GM12892 (cell line): ENCODE measurements around the gene DHX15.
A peak's percentile ranks its signal among the peaks of the same experiment; 100 is the strongest.

Experiments
- DNase-seq: peaks from one replicate; pipeline ENCODE4 v3.0.0; 2011; ENCODE audit not compliant: insufficient read length
- FAIRE-seq: peaks from 2 replicates; lab custom pipeline; 2011; peaks lifted over from hg19 to GRCh38; lab: Jason Lieb, UNC
- POLR2A ChIP-seq: IDR thresholded peaks from 2 replicates; pipeline ENCODE4 v1.6.1; 2011; ENCODE audit warnings: low read depth, low read length, control low read depth
- POLR2AphosphoS5 ChIP-seq: IDR thresholded peaks from 2 replicates; pipeline ENCODE4 v1.6.1; 2011; ENCODE audit warnings: low read depth, low read length, control low read depth
- TAF1 ChIP-seq: IDR thresholded peaks from 2 replicates; pipeline ENCODE4 v1.6.1; 2011; ENCODE audit warnings: low read depth, mild to moderate bottlenecking, control low read depth, low read length, borderline replicate concordance

The DHX15 gene

GRCh38 chr4:24497221-24497620, 87.1 kb downstream of the DHX15 start:
- no peak for TF ChIP-seq TAF1
- no peak for TF ChIP-seq POLR2A
- no peak for TF ChIP-seq POLR2AphosphoS5
- DNase-seq (no peak), FAIRE-seq (no peak)

GRCh38 chr4:24496597-24496996, 87.8 kb downstream of the DHX15 start:
- no peak for TF ChIP-seq POLR2AphosphoS5
- no peak for TF ChIP-seq TAF1
- no peak for TF ChIP-seq POLR2A
- FAIRE-seq (no peak), DNase-seq (no peak)

GRCh38 chr4:24495388-24495787, 89.0 kb downstream of the DHX15 start:
- TF ChIP-seq POLR2AphosphoS5 (no peak), POLR2A (no peak), TAF1 (no peak)
- FAIRE-seq = no peak

GRCh38 chr4:24489870-24490269, 94.5 kb downstream of the DHX15 start:
- TF ChIP-seq TAF1 (no peak), POLR2A (no peak), POLR2AphosphoS5 (no peak)
- FAIRE-seq = no peak
- DNase-seq = no peak

More at GRCh38 chr4:24495388-24495787, 89.0 kb downstream of the DHX15 start:
- no peak for DNase-seq

GRCh38 chr4:24488399-24489164, 95.8 kb downstream of the DHX15 start:
- DNase-seq (peak; percentile 56), FAIRE-seq (peak; percentile 79)
- no peak for TF ChIP-seq POLR2A
- TF ChIP-seq TAF1 = no peak
- TF ChIP-seq POLR2AphosphoS5 = no peak

DNA sequence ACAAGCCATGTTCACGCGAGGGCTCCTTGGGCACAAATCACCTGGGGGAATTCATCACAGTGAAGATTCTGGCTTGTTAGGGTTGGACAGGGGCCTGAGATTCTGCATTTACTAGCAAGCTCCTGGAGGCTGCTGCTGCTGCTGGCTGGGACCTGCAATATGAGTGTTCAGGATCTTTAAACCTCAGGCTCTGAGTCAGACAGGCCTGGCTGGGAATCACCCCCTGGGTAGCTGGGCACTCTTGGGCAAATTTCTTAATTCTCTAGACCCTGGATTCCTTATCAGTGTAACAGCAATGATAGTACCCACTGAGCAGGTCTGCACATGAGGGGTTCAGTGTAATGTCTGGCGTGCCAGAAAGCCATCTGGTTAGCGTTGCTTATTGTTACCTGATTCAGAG, 101.5 kb downstream of the DHX15 start:
- no peak for DNase-seq
- TF ChIP-seq POLR2A = no peak
- no peak for TF ChIP-seq TAF1
- no peak for TF ChIP-seq POLR2AphosphoS5
- no peak for FAIRE-seq

GRCh38 chr4:24477919-24478318, 106.4 kb downstream of the DHX15 start:
- TF ChIP-seq POLR2AphosphoS5 (no peak), POLR2A (no peak), TAF1 (no peak)
- FAIRE-seq = no peak
- DNase-seq = no peak
